ENCODE measurements around the gene TMEM223.

The TMEM223 gene

DNA sequence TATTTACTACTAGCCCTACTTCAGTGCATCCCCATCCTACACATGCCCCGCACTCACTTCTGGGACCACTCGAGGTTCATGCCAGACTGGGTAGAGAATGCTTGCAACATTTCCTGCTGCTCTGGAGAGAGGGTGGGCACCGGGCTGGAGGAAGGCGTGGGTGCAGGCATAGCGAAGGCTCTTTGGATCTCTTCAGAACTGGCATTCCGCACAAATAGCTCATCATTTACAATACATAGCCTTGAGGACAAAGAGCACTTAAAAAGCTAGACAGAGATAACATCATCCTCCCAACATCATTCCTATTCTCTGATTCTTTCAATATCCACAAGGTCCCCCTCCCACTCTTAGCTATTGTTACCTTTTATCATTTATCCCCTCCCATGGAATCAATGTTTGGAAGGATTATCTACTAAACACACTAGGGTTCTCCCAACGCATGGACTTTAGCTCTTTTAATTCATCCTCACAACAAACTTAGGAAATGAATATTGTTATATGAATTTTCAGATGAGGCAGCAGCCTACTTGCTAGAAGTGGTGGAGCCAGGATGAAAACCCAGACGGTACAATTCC, 2.5 kb upstream of the TMEM223 start:
- Histone ChIP-seq H3K36me3 (ENCODE audit: insufficient read depth) (no peaks in the 10 kb centered on the region; the same call in 1 of the 2 replicates), H3K9ac (no peak overlapping the region), H3K4me1 (ENCODE audit: low read depth, poor library complexity, severe bottlenecking) (peaks cover 15% of the 10 kb centered on the region), H3K79me2 (ENCODE audit: insufficient read depth, low read depth) (peaks cover 23% of the 10 kb centered on the region; the same call in 1 of the 2 replicates), H3K4me2 (no peak overlapping the region), H3K27ac (no peak overlapping the region), H3K27me3 (ENCODE audit: insufficient read depth, low read depth) (no peaks in the 10 kb centered on the region), H4K20me1 (ENCODE audit: insufficient read depth) (no peaks in the 10 kb centered on the region), H2AFZ (ENCODE audit: low read depth) (no peak overlapping the region), H3K4me3 (IDR thresholded peaks at IDR 0.05; ENCODE audit: insufficient read depth, low read depth, low read length) (no peak overlapping the region)
- TF ChIP-seq CTCF (conservative IDR thresholded peaks at IDR 0.05; ENCODE audit: low read depth, low read length), result no peak

DNA sequence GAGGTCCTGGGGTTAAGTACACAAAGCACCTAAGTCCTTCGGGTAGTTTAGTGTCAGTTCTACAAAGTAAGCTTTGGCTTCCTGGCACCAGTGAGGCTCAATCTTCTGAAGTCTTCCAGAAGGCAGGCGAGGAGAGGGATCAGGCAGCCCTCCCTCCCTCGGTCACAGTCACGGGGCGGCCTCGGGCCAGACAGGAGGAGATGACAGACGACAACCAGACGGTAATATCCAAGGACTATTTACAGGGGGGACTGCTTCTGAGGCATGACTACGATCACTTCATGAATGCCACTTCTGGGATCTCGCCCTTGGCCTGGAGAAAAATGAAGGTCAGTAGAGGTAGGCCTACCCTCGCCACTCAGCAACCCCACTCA, 383 bp upstream of the TMEM223 start:
- no peaks in the 10 kb centered on the region; the same call in 1 of the 2 replicates for H3K36me3 ChIP-seq (ENCODE audit: insufficient read depth)

GRCh38 chr11:62789576-62789975, 2.2 kb downstream of the TMEM223 start:
- TF ChIP-seq CTCF (conservative IDR thresholded peaks at IDR 0.05; ENCODE audit: low read depth, low read length), result no peak
- no peak overlapping the region for H3K9ac ChIP-seq
- H3K27ac ChIP-seq, result no peak overlapping the region
- H3K4me3 ChIP-seq (IDR thresholded peaks at IDR 0.05; ENCODE audit: insufficient read depth, low read depth, low read length), result no peak overlapping the region
- H3K4me1 ChIP-seq (ENCODE audit: low read depth, poor library complexity, severe bottlenecking), result peaks cover 36% of the 10 kb centered on the region
- no peaks in the 10 kb centered on the region for H3K36me3 ChIP-seq (ENCODE audit: insufficient read depth)
- no peak overlapping the region for H3K4me2 ChIP-seq
- no peaks in the 10 kb centered on the region for H3K27me3 ChIP-seq (ENCODE audit: insufficient read depth, low read depth)
- H3K79me2 ChIP-seq (ENCODE audit: insufficient read depth, low read depth), result peaks cover 46% of the 10 kb centered on the region
- H2AFZ ChIP-seq (ENCODE audit: low read depth), result no peak overlapping the region
- no peaks in the 10 kb centered on the region for H4K20me1 ChIP-seq (ENCODE audit: insufficient read depth)

More for the DNA sequence above, 383 bp upstream of the TMEM223 start:
- H3K9ac ChIP-seq, result no peak overlapping the region
- H3K27me3 ChIP-seq (ENCODE audit: insufficient read depth, low read depth), result no peaks in the 10 kb centered on the region
- TF ChIP-seq CTCF (conservative IDR thresholded peaks at IDR 0.05; ENCODE audit: low read depth, low read length), result 0 out of 2 replicates have a peak, but pooled peaks have one; percentile 3
- peak overlapping the region; percentile 43; the same call in 1 of the 2 replicates for H3K27ac ChIP-seq
- peak overlapping the region; percentile 88 for H3K4me2 ChIP-seq
- no peaks in the 10 kb centered on the region for H4K20me1 ChIP-seq (ENCODE audit: insufficient read depth)
- no peak overlapping the region; the same call in 1 of the 2 replicates for H2AFZ ChIP-seq (ENCODE audit: low read depth)
- peaks cover 26% of the 10 kb centered on the region for H3K4me1 ChIP-seq (ENCODE audit: low read depth, poor library complexity, severe bottlenecking)
- peak overlapping the region; percentile 48 for H3K4me3 ChIP-seq (IDR thresholded peaks at IDR 0.05; ENCODE audit: insufficient read depth, low read depth, low read length)
- H3K79me2 ChIP-seq (ENCODE audit: insufficient read depth, low read depth), result peaks cover 44% of the 10 kb centered on the region

DNA sequence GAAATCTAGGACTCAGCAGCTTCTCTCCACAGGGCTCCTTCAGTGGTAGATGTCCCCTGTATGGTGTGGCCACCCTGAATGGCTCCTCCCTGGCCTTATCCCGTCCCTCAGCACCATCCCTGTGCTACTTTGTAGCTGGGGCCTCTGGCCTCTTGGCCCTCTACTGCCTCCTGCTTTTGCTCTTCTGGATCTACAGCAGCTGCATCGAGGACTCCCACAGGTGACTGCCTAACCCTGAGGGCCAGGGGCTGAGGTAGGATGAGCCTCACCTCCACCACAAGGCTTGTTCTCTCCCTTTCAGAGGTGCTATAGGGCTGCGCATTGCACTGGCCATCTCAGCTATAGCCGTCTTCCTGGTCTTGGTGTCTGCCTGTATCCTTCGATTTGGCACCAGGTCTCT, 2.8 kb downstream of the TMEM223 start:
- H4K20me1 ChIP-seq (ENCODE audit: insufficient read depth), result no peaks in the 10 kb centered on the region
- peaks cover 36% of the 10 kb centered on the region for H3K4me1 ChIP-seq (ENCODE audit: low read depth, poor library complexity, severe bottlenecking)
- H3K4me2 ChIP-seq, result no peak overlapping the region; the same call in 1 of the 2 replicates
- TF ChIP-seq CTCF (conservative IDR thresholded peaks at IDR 0.05; ENCODE audit: low read depth, low read length), result no peak
- no peaks in the 10 kb centered on the region for H3K27me3 ChIP-seq (ENCODE audit: insufficient read depth, low read depth)
- no peaks in the 10 kb centered on the region for H3K36me3 ChIP-seq (ENCODE audit: insufficient read depth)
- peaks cover 46% of the 10 kb centered on the region for H3K79me2 ChIP-seq (ENCODE audit: insufficient read depth, low read depth)
- H3K9ac ChIP-seq, result no peak overlapping the region
- no peak overlapping the region for H2AFZ ChIP-seq (ENCODE audit: low read depth)
- no peak overlapping the region for H3K27ac ChIP-seq
- H3K4me3 ChIP-seq (IDR thresholded peaks at IDR 0.05; ENCODE audit: insufficient read depth, low read depth, low read length), result no peak overlapping the region

Measured in KMS-11 (cell line).